Middle frontal gyrus (tissue), 1 donor: ENCODE data around the gene CSGALNACT2.

ENCODE experiments used
- DNase-seq: peaks from one replicate; pipeline ENCODE4 v3.0.0-alpha.2; 2015; ENCODE audit warnings: low spot score; ENCODE audit errors: extremely low spot score

The CSGALNACT2 gene

GRCh38 chr10:43186150-43186549, 47.9 kb downstream of the CSGALNACT2 start:
- no peak for DNase-seq

- DNase-seq, result no peak
Observed at GRCh38 chr10:43187213-43187612, 49.0 kb downstream of the CSGALNACT2 start.

GRCh38 chr10:43188702-43189101, 50.5 kb downstream of the CSGALNACT2 start:
- no peak for DNase-seq

- no peak for DNase-seq
Observed at GRCh38 chr10:43190289-43190688, 52.0 kb downstream of the CSGALNACT2 start.

- DNase-seq, result no peak
Observed at GRCh38 chr10:43190775-43191174, 52.5 kb downstream of the CSGALNACT2 start.

- no peak for DNase-seq
Observed at GRCh38 chr10:43192884-43193283, 54.6 kb downstream of the CSGALNACT2 start.

GRCh38 chr10:43193496-43194080, 55.3 kb downstream of the CSGALNACT2 start:
- no peak for DNase-seq

GRCh38 chr10:43194266-43194665, 56.0 kb downstream of the CSGALNACT2 start:
- no peak for DNase-seq

GRCh38 chr10:43194859-43195258, 56.6 kb downstream of the CSGALNACT2 start:
- no peak for DNase-seq

- DNase-seq, result no peak
Observed at GRCh38 chr10:43195557-43195956, 57.3 kb downstream of the CSGALNACT2 start.

- DNase-seq, result no peak
Observed at GRCh38 chr10:43196131-43196980, 58.1 kb downstream of the CSGALNACT2 start.

- no peak for DNase-seq
Observed at GRCh38 chr10:43196981-43197833, 59.0 kb downstream of the CSGALNACT2 start.

- DNase-seq, result no peak
Observed at GRCh38 chr10:43197834-43198681, 59.8 kb downstream of the CSGALNACT2 start.

GRCh38 chr10:43198682-43199005, 60.4 kb downstream of the CSGALNACT2 start:
- DNase-seq, result no peak

GRCh38 chr10:43199088-43199683, 60.9 kb downstream of the CSGALNACT2 start:
- no peak for DNase-seq

GRCh38 chr10:43199684-43200537, 61.7 kb downstream of the CSGALNACT2 start:
- no peak for DNase-seq

- no peak for DNase-seq
Observed at GRCh38 chr10:43200538-43201390, 62.5 kb downstream of the CSGALNACT2 start.

GRCh38 chr10:43201545-43202131, 63.4 kb downstream of the CSGALNACT2 start:
- no peak for DNase-seq
